Measurements from ENCODE around the gene ST6GAL1.

DNA sequence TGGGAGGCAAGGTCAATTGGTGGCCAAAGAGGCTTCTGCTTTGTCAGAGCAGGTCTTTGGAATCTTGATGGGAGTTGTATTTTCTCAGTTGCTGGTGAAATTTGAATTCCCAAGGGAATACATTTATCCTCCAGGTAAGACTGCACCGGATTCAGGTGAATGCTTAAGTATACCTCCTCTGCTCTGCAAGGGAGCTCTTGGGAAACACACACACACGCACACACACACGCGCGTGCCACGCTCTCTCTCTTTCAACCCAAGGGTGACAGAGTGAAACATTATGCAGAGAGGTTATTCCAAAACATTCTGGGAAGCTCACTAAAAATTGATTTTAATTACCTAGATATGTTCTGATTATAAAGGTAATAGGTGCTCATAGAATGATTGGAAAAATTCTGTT, 33.7 kb downstream of the ST6GAL1 start:
- TF ChIP-seq, protein P1, sequence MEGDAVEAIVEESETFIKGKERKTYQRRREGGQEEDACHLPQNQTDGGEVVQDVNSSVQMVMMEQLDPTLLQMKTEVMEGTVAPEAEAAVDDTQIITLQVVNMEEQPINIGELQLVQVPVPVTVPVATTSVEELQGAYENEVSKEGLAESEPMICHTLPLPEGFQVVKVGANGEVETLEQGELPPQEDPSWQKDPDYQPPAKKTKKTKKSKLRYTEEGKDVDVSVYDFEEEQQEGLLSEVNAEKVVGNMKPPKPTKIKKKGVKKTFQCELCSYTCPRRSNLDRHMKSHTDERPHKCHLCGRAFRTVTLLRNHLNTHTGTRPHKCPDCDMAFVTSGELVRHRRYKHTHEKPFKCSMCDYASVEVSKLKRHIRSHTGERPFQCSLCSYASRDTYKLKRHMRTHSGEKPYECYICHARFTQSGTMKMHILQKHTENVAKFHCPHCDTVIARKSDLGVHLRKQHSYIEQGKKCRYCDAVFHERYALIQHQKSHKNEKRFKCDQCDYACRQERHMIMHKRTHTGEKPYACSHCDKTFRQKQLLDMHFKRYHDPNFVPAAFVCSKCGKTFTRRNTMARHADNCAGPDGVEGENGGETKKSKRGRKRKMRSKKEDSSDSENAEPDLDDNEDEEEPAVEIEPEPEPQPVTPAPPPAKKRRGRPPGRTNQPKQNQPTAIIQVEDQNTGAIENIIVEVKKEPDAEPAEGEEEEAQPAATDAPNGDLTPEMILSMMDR (IDR thresholded peaks at IDR 0.05 in 2 of 3, conservative IDR thresholded peaks at IDR 0.05 in 1 of 3; ENCODE audit: borderline replicate concordance in 1 of 3, insufficient read depth in 1 of 3, low read depth in 2 of 3, low read length in 2 of 3): no peak
- no peak for TF ChIP-seq SRF (IDR thresholded peaks at IDR 0.05; ENCODE audit: low read depth)
- TF ChIP-seq EZH2 (IDR thresholded peaks at IDR 0.05): no peak
- no peak for TF ChIP-seq POLR2AphosphoS5 (IDR thresholded peaks at IDR 0.05; ENCODE audit: low read depth, low read length)
- TF ChIP-seq, protein P2, sequence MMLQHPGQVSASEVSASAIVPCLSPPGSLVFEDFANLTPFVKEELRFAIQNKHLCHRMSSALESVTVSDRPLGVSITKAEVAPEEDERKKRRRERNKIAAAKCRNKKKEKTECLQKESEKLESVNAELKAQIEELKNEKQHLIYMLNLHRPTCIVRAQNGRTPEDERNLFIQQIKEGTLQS (IDR thresholded peaks at IDR 0.05): no peak
- TF ChIP-seq SIN3A (IDR thresholded peaks at IDR 0.05; ENCODE audit: low read depth): no peak
- no peak for TF ChIP-seq EZH2phosphoT487 (IDR thresholded peaks at IDR 0.05; ENCODE audit: borderline replicate concordance)
- TF ChIP-seq, protein P3, sequence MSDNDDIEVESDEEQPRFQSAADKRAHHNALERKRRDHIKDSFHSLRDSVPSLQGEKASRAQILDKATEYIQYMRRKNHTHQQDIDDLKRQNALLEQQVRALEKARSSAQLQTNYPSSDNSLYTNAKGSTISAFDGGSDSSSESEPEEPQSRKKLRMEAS (IDR thresholded peaks at IDR 0.05): no peak
- TF ChIP-seq EGR1 (IDR thresholded peaks at IDR 0.05; ENCODE audit: low read depth): no peak
- TF ChIP-seq ZNF274 (IDR thresholded peaks at IDR 0.05; ENCODE audit: low read depth, low read length): no peak
- no peak for TF ChIP-seq YY1 (IDR thresholded peaks at IDR 0.05; ENCODE audit: extremely low read depth, insufficient replicate concordance, low read depth, low read length)

All from HCT116 (cell line).